CD4-positive, alpha-beta T cell (primary cell): Measurements from ENCODE around the gene HRC. TPM values are rescaled to one million over a fixed set of nuclear protein-coding genes. Genes with fewer than 3 reads are reported as not detected.
"Not testable (repeated sequence)": the region's sequence is repeated elsewhere in the genome, so short reads cannot be mapped to it uniquely, and the experiment has no call there.

Source experiments
- ATAC-seq: fragments of 200-7000 bp; cut with Tn5 transposase; one replicate; pipeline ENCODE4 v1.10.0; 2022; ENCODE audit warnings: mild to moderate bottlenecking; ENCODE audit not compliant: poor library complexity
- CTCF ChIA-PET: fragments of 350-600 bp; sonication (Branson Sonifier 250); formaldehyde crosslinking; loops from one replicate; lab custom pipeline; 2021; ENCODE audit warnings: antibody characterized with exemption, inconsistent platforms; lab: Charles Lee
- POLR2A ChIA-PET: fragments of 350-600 bp; sonication (Branson Sonifier 250); formaldehyde crosslinking; loops from one replicate; lab custom pipeline; 2021; ENCODE audit warnings: antibody characterized with exemption, inconsistent platforms; lab: Charles Lee
- DNase-seq, 14 experiments: peaks; one replicate each; pipeline ENCODE4 v3.0.0-alpha.2; 2013 to 2020; ENCODE audit warnings: mixed read lengths in 2 of 14
- H3K27ac ChIP-seq, 2 donors: one replicate each; pipeline versions ENCODE4 v1.5.1 to v1.7.0; 2013; ENCODE audit warnings: low read length in 2 of 2, low read depth in 1 of 2, mild to moderate bottlenecking in 1 of 2
- H3K27me3 ChIP-seq, 2 experiments: 1 replicate in 1 of 2; 2 replicates in 1 of 2; pipeline versions ENCODE4 v1.6.1 to v1.7.0; 2013; ENCODE audit warnings: low read length in 2 of 2, control low read depth in 1 of 2, mild to moderate bottlenecking in 1 of 2, moderate library complexity in 1 of 2; ENCODE audit not compliant: insufficient read depth in 2 of 2, control insufficient read depth in 1 of 2
- H3K36me3 ChIP-seq: one replicate; pipeline ENCODE4 v1.6.1; 2013; ENCODE audit warnings: low read length, control low read depth; ENCODE audit not compliant: insufficient read depth
- H3K4me1 ChIP-seq: one replicate; pipeline ENCODE4 v1.6.1; 2013; ENCODE audit warnings: low read length, control low read depth; ENCODE audit not compliant: insufficient read depth
- H3K4me3 ChIP-seq: one replicate; pipeline ENCODE4 v1.5.1; 2013; ENCODE audit warnings: mild to moderate bottlenecking, low read length, moderate library complexity
- H3K9me3 ChIP-seq, 2 experiments: 1 replicate in 1 of 2; 2 replicates in 1 of 2; pipeline versions ENCODE4 v1.6.1 to v1.7.0; 2013; ENCODE audit warnings: low read length in 2 of 2, mild to moderate bottlenecking in 2 of 2, control low read depth in 1 of 2, moderate library complexity in 1 of 2; ENCODE audit not compliant: control insufficient read depth in 1 of 2, insufficient read depth in 1 of 2
- H3K27ac Mint-ChIP-seq: one replicate; pipeline ENCODE4 v1.8.0; 2020; ENCODE audit warnings: mixed read lengths
- H3K27me3 Mint-ChIP-seq: one replicate; pipeline ENCODE4 v1.8.0; 2021; ENCODE audit warnings: mixed read lengths
- H3K36me3 Mint-ChIP-seq: one replicate; pipeline ENCODE4 v1.8.0; 2021; ENCODE audit warnings: low read depth, mixed read lengths
- H3K4me1 Mint-ChIP-seq: one replicate; pipeline ENCODE4 v1.8.0; 2021; ENCODE audit warnings: low read depth, mixed read lengths
- H3K4me3 Mint-ChIP-seq: one replicate; pipeline ENCODE4 v1.8.0; 2020; ENCODE audit warnings: mild to moderate bottlenecking, mixed read lengths
- H3K9me3 Mint-ChIP-seq: one replicate; pipeline ENCODE4 v1.8.0; 2020; ENCODE audit warnings: mixed read lengths
- intact Hi-C, 2 experiments: fragments of 100-400 bp; cut with DNase I in 1 of 2; cut with micrococcal nuclease in 1 of 2; formaldehyde crosslinking; loops; one replicate each; pipeline versions ENCODE4 v1.15.1 to v1.9.0; 2023 to 2025; cut with DNase I, micrococcal nuclease
- total RNA-seq, 174 experiments: library from RNA in 2 of 174; stranded (reverse) in 2 of 174; gene quantifications; one replicate each; pipeline ENCODE4 v1.2.3 and lab custom pipeline; 2021 to 2026
- TF ChIP-seq, protein P1 (sequence below): fragments of 200-600 bp; IDR thresholded peaks from one replicate; pipeline ENCODE4 v1.8.0; 2022; ENCODE audit warnings: antibody characterized with exemption, mild to moderate bottlenecking

HRC gene
- total RNA-seq, 2 experiments from 2014 or later: not detected

DNA sequence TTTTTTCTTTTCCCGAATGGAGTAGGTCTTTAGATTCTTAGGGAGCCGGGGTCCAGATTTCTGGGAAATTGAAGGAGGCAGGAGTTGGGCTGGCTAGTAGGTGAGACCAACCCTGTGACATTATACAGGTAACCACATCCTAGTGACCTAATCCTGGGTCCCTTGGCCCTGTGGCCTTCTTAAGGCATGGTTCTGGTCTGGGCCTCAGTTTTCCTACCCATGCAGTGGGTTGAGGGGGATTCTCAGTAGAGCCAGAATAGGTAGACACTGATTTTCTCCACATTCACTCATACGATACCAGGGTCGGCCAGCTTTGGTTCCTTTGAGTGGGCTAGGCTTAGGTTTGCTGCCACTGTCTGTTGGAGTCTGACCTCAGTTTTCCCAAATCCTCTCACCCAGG is 28.6 kb downstream of the HRC start:
- no peaks in the 10 kb centered on the region for H3K36me3 ChIP-seq
- H3K27me3 Mint-ChIP-seq: no peaks in the 10 kb centered on the region
- no peak overlapping the region for H3K4me3 ChIP-seq
- TF ChIP-seq, protein P1, sequence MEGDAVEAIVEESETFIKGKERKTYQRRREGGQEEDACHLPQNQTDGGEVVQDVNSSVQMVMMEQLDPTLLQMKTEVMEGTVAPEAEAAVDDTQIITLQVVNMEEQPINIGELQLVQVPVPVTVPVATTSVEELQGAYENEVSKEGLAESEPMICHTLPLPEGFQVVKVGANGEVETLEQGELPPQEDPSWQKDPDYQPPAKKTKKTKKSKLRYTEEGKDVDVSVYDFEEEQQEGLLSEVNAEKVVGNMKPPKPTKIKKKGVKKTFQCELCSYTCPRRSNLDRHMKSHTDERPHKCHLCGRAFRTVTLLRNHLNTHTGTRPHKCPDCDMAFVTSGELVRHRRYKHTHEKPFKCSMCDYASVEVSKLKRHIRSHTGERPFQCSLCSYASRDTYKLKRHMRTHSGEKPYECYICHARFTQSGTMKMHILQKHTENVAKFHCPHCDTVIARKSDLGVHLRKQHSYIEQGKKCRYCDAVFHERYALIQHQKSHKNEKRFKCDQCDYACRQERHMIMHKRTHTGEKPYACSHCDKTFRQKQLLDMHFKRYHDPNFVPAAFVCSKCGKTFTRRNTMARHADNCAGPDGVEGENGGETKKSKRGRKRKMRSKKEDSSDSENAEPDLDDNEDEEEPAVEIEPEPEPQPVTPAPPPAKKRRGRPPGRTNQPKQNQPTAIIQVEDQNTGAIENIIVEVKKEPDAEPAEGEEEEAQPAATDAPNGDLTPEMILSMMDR: no peak
- H3K9me3 ChIP-seq: no peaks in the 10 kb centered on the region
- H3K27ac Mint-ChIP-seq: no peak overlapping the region
- no peak overlapping the region for H3K4me3 Mint-ChIP-seq
- H3K27ac ChIP-seq: no peak overlapping the region
- ATAC-seq: no peak
- peaks cover 15% of the 10 kb centered on the region for H3K4me1 ChIP-seq
- H3K27me3 ChIP-seq: no peaks in the 10 kb centered on the region
- CTCF ChIA-PET: interaction anchor here (0.5 to 4.4 kb wide), 4 partner anchors 12 to 295 kb away, joined by 3 to 43 read pairs (median 4); partner anchors contain the start of gene LIN7B
- no peak for DNase-seq
- H3K4me1 Mint-ChIP-seq: peaks cover 20% of the 10 kb centered on the region
- no peaks in the 10 kb centered on the region for H3K9me3 Mint-ChIP-seq
- H3K36me3 Mint-ChIP-seq: no peaks in the 10 kb centered on the region
- POLR2A ChIA-PET: interaction anchor here (1.1 kb wide), 1 partner anchor 12 kb away, joined by 3 read pairs; no protein-coding TSS in a partner anchor
- intact Hi-C loops: loop anchor here in 1 of 2 experiments (5.0 kb wide), 1 partner anchor 134 kb away; the partner anchor contains the start of genes GYS1 and RUVBL2

DNA sequence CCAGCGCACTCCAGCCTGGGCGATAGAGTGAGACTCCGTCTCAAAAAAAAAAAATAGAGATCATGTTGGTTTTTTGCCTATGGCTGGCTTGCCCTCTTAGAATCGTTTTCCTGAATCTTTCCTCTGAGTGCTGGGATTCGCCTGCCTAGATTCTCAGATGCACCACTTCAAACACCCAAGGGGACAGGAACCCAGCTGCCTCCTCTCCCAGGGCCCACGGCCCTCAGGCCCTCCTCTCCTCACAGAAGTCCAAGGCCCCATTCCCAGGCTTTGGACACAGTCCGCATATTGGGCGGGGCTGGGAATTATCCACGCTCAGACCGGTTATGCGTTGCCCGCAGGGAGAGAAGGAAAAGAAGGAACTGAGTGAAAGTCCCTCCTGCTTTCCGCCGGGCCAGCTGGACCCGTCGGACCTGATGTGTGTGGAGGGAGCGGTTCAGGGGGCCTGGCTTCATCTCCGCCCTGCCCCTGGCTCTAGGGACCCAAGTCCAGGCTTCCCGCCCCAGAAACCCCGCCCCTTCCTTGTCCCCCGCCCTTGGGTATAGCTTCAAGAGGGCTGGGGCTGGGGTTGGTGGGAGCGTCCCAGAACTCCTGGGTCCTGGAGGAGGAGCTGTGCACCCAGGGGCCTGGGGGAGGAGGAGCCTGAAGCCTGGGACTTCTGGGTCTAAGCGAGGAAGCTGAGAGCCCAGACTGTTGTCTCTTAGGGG is 30.0 kb downstream of the HRC start:
- Mint-ChIP-seq H3K4me3 (no peak overlapping the region), H3K36me3 (no peaks in the 10 kb centered on the region), H3K27ac (no peak overlapping the region), H3K4me1 (peaks cover 28% of the 10 kb centered on the region), H3K9me3 (no peaks in the 10 kb centered on the region), H3K27me3 (no peaks in the 10 kb centered on the region)
- CTCF ChIA-PET: interaction anchor here (0.8 kb wide), 1 partner anchor 18 kb away, joined by 3 read pairs; no protein-coding TSS in a partner anchor
- no peak for ATAC-seq
- no peaks in the 10 kb centered on the region for H3K27me3 ChIP-seq
- no peaks in the 10 kb centered on the region for H3K9me3 ChIP-seq
- intact Hi-C loops: loop anchor here in 1 of 2 experiments (5.0 kb wide), 1 partner anchor 133 kb away; the partner anchor contains the start of genes GYS1 and RUVBL2
- H3K4me1 ChIP-seq: peaks cover 22% of the 10 kb centered on the region
- no peaks in the 10 kb centered on the region for H3K36me3 ChIP-seq
- TF ChIP-seq, protein P1: no peak
- no peak for DNase-seq
- no peak overlapping the region for H3K27ac ChIP-seq
- no peak overlapping the region for H3K4me3 ChIP-seq
- POLR2A ChIA-PET: no interaction called here

DNA sequence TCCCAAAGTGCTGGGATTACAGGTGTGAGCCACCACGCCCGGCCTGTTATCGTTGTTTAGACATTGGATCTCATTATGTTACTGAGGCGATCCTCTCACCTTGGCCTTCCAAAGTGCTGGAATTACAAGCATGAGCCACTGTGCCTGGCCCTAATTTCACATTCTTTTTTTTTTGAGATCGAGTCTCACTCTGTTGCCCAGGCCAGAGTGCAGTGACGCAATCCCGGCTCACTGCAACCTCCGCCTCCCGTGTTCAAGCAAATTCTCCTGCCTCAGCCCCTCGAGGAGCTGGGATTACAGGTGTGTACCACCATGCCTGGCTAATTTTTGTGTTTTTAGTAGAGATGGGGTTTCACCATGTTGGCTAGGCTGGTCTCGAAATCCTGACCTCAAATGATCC is 31.9 kb downstream of the HRC start:
- H3K27me3 Mint-ChIP-seq, H3K27ac Mint-ChIP-seq, intact Hi-C loops, H3K27me3 ChIP-seq, DNase-seq, H3K9me3 ChIP-seq, H3K9me3 Mint-ChIP-seq, H3K4me3 ChIP-seq, H3K36me3 Mint-ChIP-seq, H3K36me3 ChIP-seq, POLR2A ChIA-PET, H3K27ac ChIP-seq, ATAC-seq: not testable (repeated sequence)
- Mint-ChIP-seq H3K4me3 (peak overlapping the region; percentile 30), H3K4me1 (peaks cover 17% of the 10 kb centered on the region)
- H3K4me1 ChIP-seq: peaks cover 31% of the 10 kb centered on the region
- CTCF ChIA-PET: interaction anchor here (0.7 kb wide), 1 partner anchor 25 kb away, joined by 3 read pairs; no protein-coding TSS in a partner anchor

DNA sequence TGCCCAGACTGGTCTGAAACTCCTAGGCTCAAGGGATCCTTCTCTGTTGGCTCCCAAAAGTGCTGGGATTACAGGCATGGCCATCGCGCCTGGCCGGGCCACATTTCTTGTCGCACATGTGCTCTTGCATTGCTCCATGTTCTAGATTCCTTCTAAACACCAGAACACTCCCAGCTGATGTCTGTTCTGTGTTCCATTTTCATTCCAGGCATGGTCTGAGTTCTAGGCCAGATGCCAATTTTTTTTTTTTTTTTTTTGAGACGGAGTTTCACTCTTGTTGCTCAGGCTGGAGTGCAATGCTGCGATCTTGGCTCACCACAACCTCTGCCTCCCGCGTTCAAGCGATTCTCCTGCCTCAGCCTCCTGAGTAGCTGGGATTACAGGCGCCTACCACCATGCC is 33.4 kb downstream of the HRC start:
- H3K36me3 ChIP-seq, POLR2A ChIA-PET, H3K27me3 ChIP-seq, ATAC-seq, H3K9me3 ChIP-seq, H3K27ac ChIP-seq, H3K36me3 Mint-ChIP-seq, H3K4me3 ChIP-seq, H3K9me3 Mint-ChIP-seq, H3K27me3 Mint-ChIP-seq, DNase-seq, H3K27ac Mint-ChIP-seq, H3K4me3 Mint-ChIP-seq, intact Hi-C loops: not testable (repeated sequence)
- H3K4me1 Mint-ChIP-seq: peaks cover 24% of the 10 kb centered on the region
- CTCF ChIA-PET: interaction anchor here (3.1 kb wide), 1 partner anchor 15 kb away, joined by 8 read pairs; no protein-coding TSS in a partner anchor
- H3K4me1 ChIP-seq: peaks cover 34% of the 10 kb centered on the region
